ENCODE results near the gene SLC38A6. TPM values are rescaled to one million over a fixed set of nuclear protein-coding genes. Genes with fewer than 3 reads are reported as not detected.
A peak's percentile ranks its signal among the peaks of the same experiment; 100 is the strongest.

SLC38A6 gene
- total RNA-seq = 10 to 100 TPM in 2 of 9 donors, 1 to 10 TPM in 7; 1.6 to 19.6 (median 4.9) TPM
- 1 to 10 TPM; 1.8 to 3.2 TPM for polyA plus RNA-seq
- long read RNA-seq, donor 1, partial matches to known transcripts = 1 of 3 reads
- long read RNA-seq, donor 1, other reads (novel, unspliced or antisense) = 2 of 3 reads
- long read RNA-seq, donor 2, partial matches to known transcripts = 2 of 13 reads
- long read RNA-seq, donor 2, other reads (novel, unspliced or antisense) = 7 of 13 reads
- long read RNA-seq, donor 3, partial matches to known transcripts = 0 of 5 reads
- long read RNA-seq, donor 3, other reads (novel, unspliced or antisense) = 4 of 5 reads

DNA sequence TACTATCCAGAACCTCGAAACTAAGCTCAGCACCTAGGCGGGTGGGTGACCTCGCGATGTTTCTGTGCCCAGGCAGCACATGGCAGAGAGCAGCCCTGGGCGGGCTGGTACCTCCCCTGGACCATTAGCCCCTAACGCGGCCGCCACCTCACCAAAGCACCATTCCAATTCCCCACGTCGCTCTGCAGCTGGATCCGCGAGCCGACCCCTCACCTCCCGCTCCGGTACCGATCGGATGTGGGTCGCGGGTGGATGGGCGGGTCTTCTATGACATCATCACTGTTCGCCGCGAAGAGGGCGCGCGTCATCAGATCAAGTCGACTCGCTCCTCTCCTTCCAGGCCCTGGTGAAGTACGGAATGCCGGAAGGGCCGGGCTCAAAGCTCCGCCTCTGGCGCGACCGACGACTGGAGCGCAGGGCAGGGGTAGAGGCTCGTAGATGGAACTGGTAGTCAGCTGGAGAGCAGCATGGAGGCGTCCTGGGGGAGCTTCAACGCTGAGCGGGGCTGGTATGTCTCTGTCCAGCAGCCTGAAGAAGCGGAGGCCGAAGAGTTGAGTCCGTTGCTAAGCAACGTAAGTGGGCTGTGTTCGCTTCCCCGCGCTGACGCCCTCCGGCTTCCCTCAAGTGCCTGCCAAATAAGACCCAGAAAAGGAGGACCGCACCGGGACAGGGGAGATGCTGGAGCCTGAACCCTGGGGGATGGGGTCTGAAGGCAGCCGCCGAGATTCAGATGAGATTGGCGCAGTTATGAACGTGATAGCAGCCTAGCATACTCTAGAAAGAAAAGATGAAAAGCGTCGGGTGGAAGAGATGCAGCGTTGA is at the start of gene SLC38A6, which contains the start of gene TRMT5:
SLC38A6 (plus strand) TSS at position 435 of the 822 bp plus-strand sequence; CDS start at position 468, 33 bp downstream.
TRMT5 (minus strand) TSS at position 269 of the 822 bp plus-strand sequence; CDS start at position 163, 106 bp downstream.
- H3K27me3 ChIP-seq = no peaks in the 10 kb centered on the region
- H3K9me3 ChIP-seq = no peaks in the 10 kb centered on the region
- H3K36me3 ChIP-seq = peaks cover 0 to 34% (median 16%) of the 10 kb centered on the region in 9 donors
- WGBS, 4 donors = 0 to 1% (median 0%) methylated on average over 53 to 59 of the region's 59 CpGs
- peak; percentile 90 to 99 (median 98) for ATAC-seq
- TF ChIP-seq, protein P1, sequence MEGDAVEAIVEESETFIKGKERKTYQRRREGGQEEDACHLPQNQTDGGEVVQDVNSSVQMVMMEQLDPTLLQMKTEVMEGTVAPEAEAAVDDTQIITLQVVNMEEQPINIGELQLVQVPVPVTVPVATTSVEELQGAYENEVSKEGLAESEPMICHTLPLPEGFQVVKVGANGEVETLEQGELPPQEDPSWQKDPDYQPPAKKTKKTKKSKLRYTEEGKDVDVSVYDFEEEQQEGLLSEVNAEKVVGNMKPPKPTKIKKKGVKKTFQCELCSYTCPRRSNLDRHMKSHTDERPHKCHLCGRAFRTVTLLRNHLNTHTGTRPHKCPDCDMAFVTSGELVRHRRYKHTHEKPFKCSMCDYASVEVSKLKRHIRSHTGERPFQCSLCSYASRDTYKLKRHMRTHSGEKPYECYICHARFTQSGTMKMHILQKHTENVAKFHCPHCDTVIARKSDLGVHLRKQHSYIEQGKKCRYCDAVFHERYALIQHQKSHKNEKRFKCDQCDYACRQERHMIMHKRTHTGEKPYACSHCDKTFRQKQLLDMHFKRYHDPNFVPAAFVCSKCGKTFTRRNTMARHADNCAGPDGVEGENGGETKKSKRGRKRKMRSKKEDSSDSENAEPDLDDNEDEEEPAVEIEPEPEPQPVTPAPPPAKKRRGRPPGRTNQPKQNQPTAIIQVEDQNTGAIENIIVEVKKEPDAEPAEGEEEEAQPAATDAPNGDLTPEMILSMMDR (IDR thresholded peaks at IDR 0.05) = peak in 1 of 12 donors; percentile 12
- peak in 1 of 2 donors; percentile 67 for TF ChIP-seq POLR2A (IDR thresholded peaks at IDR 0.05)
- DNase-seq = peak; percentile 93 to 96 (median 95)
- peak within 1 kb of the TSS; percentile 56 to 94 (median 76) for H3K4me3 ChIP-seq
- peaks cover 0 to 74% (median 24%) of the 10 kb centered on the region in 12 donors for H3K4me1 ChIP-seq
- intact Hi-C loops (cut with DNase I) = loop anchor here in 4 of 10 donors (5.0 to 10.0 kb wide), 6 partner anchors 34 to 324 kb away; partner anchors contain the start of gene MNAT1 (in 2 of the 4)
- H3K27ac ChIP-seq = peak within 1 kb of the TSS; percentile 33 to 92 (median 84)

DNA sequence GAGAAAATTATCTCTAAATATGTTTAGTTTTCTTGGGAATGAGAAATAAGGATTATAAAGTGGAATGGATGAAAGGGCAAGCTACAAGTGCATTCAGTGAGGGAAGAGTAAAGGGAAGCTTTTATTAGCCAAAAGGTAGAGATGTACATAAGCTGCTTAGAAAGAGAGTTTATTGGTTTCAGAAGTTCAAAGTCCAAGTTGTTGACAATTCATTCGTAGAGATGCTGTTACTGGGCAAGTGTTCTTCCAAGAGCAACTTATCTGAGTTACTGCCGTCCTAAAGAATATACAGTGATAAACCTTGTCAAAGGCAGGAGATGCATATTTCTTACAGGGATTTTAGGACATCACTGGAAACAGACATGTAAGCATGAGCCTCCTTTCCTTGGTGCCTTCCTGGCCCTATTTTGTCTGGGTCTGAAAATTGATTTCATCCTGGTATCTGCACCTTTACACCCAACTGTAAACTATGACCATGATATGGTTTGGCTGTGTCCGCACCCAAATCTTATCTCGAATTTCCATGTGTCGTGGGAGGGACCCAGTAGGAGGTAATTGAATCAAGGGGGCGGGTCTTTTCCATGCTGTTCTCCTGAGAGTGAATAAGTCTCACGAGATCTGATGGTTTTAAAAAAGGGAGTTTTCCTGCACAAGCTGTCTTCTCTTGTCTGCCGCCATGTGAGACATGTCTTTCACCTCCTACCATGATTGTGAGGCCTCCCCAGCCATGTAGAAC is 47.0 kb upstream of the SLC38A6 start:
- Histone ChIP-seq H3K4me3 (no peak overlapping the region), H3K9me3 (peaks cover 0 to 2% (median 0%) of the 10 kb centered on the region in 12 donors), H3K27ac (no peak overlapping the region), H3K27me3 (no peaks in the 10 kb centered on the region), H3K36me3 (no peaks in the 10 kb centered on the region), H3K4me1 (no peaks in the 10 kb centered on the region)
- no peak for ATAC-seq
- no peak for TF ChIP-seq POLR2A (IDR thresholded peaks at IDR 0.05)
- TF ChIP-seq, protein P1 (IDR thresholded peaks at IDR 0.05) = no peak
- 77 to 84% (median 80%) methylated on average over 8 of the region's 8 CpGs for WGBS, 4 donors
- DNase-seq = no peak
- intact Hi-C loops (cut with DNase I) = no loop called here

DNA sequence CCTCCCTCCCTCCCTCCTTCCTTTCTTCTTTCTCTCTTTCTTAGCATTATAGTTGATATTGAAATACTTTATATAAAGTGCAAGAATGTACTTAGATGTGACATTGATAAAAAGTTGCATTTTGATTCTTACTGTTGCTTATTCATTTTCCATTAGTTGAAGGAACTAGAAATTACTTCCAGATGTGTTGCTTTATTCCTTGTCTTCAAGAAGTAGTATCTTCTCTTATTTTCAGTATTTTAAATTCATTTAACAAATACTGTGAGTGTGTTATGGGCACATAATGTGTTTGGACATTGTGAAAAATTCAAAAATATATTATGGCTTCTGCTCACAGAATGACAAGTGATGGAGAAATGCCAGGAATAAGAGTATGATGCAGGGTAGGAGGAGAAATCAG is 45.7 kb upstream of the SLC38A6 start:
- no peak overlapping the region for H3K4me3 ChIP-seq
- ATAC-seq = no peak
- intact Hi-C loops (cut with DNase I) = no loop called here

More for the DNA sequence above, 45.7 kb upstream of the SLC38A6 start:
- peaks cover 0 to 2% (median 0%) of the 10 kb centered on the region in 12 donors for H3K9me3 ChIP-seq
- no peak for DNase-seq
- no peak overlapping the region for H3K27ac ChIP-seq
- no peaks in the 10 kb centered on the region for H3K36me3 ChIP-seq
- H3K27me3 ChIP-seq = no peaks in the 10 kb centered on the region
- TF ChIP-seq, protein P1 (IDR thresholded peaks at IDR 0.05) = no peak
- TF ChIP-seq POLR2A (IDR thresholded peaks at IDR 0.05) = no peak
- no peaks in the 10 kb centered on the region for H3K4me1 ChIP-seq

Data from heart left ventricle (tissue), 16 donors.